Astrocyte (in vitro differentiated cells and primary cell): Measurements from ENCODE around the gene FYN. TPM values are rescaled to one million over a fixed set of nuclear protein-coding genes. Genes with fewer than 3 reads are reported as not detected.
A peak's percentile ranks its signal among the peaks of the same experiment; 100 is the strongest.

Experiments used
- DNase-seq: peaks from one replicate; pipeline ENCODE4 v3.0.0-alpha.2; 2010; ENCODE audit warnings: low read depth
- FAIRE-seq: peaks from 2 replicates; lab custom pipeline; 2011; peaks lifted over from hg19 to GRCh38; lab: Jason Lieb, UNC
- H2AFZ ChIP-seq: 2 replicates; pipeline ENCODE4 v1.6.0; 2012; ENCODE audit warnings: low read depth, low read length, inconsistent platforms
- H3K27ac ChIP-seq: 2 replicates; pipeline ENCODE4 v1.5.1; 2011; ENCODE audit warnings: low read depth, low read length, inconsistent platforms
- H3K27me3 ChIP-seq: 2 replicates; pipeline ENCODE4 v1.6.0; 2011; ENCODE audit warnings: low read length, inconsistent platforms; ENCODE audit not compliant: insufficient read depth
- H3K36me3 ChIP-seq: 2 replicates; pipeline ENCODE4 v1.5.1; 2011; ENCODE audit warnings: low read length, inconsistent platforms; ENCODE audit not compliant: insufficient read depth
- H3K4me1 ChIP-seq: 2 replicates; pipeline ENCODE4 v1.5.1; 2011; ENCODE audit warnings: low read length, inconsistent platforms; ENCODE audit not compliant: insufficient read depth
- H3K4me2 ChIP-seq: 2 replicates; pipeline ENCODE4 v1.6.0; 2012; ENCODE audit warnings: low read length, inconsistent platforms
- H3K4me3 ChIP-seq: 2 replicates; pipeline ENCODE4 v1.5.1; 2011; ENCODE audit warnings: low read depth, mild to moderate bottlenecking, low read length, inconsistent platforms; ENCODE audit not compliant: insufficient read depth
- H3K79me2 ChIP-seq: 2 replicates; pipeline ENCODE4 v1.6.0; 2012; ENCODE audit warnings: mild to moderate bottlenecking, low read length, inconsistent platforms; ENCODE audit not compliant: insufficient read depth
- H3K9ac ChIP-seq: 2 replicates; pipeline ENCODE4 v1.6.0; 2012; ENCODE audit warnings: mild to moderate bottlenecking, low read length, inconsistent platforms
- H3K9me3 ChIP-seq: 2 replicates; pipeline ENCODE4 v1.5.1; 2012; ENCODE audit warnings: low read depth, mild to moderate bottlenecking, low read length, inconsistent platforms; ENCODE audit not compliant: insufficient read depth
- H4K20me1 ChIP-seq: 2 replicates; pipeline ENCODE4 v1.6.0; 2012; ENCODE audit warnings: low read length, inconsistent platforms; ENCODE audit not compliant: insufficient read depth
- H3K27ac Mint-ChIP-seq: one replicate; pipeline ENCODE4 v1.8.0; 2021; ENCODE audit warnings: mild to moderate bottlenecking, mixed read lengths; ENCODE audit not compliant: unreplicated experiment
- H3K27me3 Mint-ChIP-seq: one replicate; pipeline ENCODE4 v1.8.0; 2021; ENCODE audit warnings: low read depth, mixed read lengths; ENCODE audit not compliant: unreplicated experiment
- H3K36me3 Mint-ChIP-seq: one replicate; pipeline ENCODE4 v1.8.0; 2021; ENCODE audit warnings: low read depth, mixed read lengths; ENCODE audit not compliant: unreplicated experiment
- H3K4me1 Mint-ChIP-seq: one replicate; pipeline ENCODE4 v1.8.0; 2021; ENCODE audit warnings: low read depth, mixed read lengths; ENCODE audit not compliant: unreplicated experiment
- H3K4me3 Mint-ChIP-seq: one replicate; pipeline ENCODE4 v1.8.0; 2021; ENCODE audit warnings: mild to moderate bottlenecking, moderate library complexity, mixed read lengths; ENCODE audit not compliant: unreplicated experiment
- H3K9me3 Mint-ChIP-seq: one replicate; pipeline ENCODE4 v1.8.0; 2021; ENCODE audit warnings: mild to moderate bottlenecking, mixed read lengths; ENCODE audit not compliant: unreplicated experiment
- EZH2 ChIP-seq: IDR thresholded peaks from 2 replicates; pipeline ENCODE4 v1.6.1; 2012; ENCODE audit warnings: mild to moderate bottlenecking, low read length, inconsistent platforms; ENCODE audit not compliant: insufficient read depth
- total RNA-seq: library from RNA; stranded (reverse); gene quantifications from 2 replicates; pipeline ENCODE4 v1.2.1, GENCODE V29; 2021
- TF ChIP-seq, protein P1 (sequence below): IDR thresholded peaks from 2 replicates; pipeline ENCODE4 v1.5.1; 2011; ENCODE audit warnings: low read depth, mild to moderate bottlenecking, inconsistent platforms, low read length, moderate library complexity; ENCODE audit not compliant: insufficient read depth

The FYN gene
- total RNA-seq, 1 donor from 2014 or later: 167 TPM

DNA sequence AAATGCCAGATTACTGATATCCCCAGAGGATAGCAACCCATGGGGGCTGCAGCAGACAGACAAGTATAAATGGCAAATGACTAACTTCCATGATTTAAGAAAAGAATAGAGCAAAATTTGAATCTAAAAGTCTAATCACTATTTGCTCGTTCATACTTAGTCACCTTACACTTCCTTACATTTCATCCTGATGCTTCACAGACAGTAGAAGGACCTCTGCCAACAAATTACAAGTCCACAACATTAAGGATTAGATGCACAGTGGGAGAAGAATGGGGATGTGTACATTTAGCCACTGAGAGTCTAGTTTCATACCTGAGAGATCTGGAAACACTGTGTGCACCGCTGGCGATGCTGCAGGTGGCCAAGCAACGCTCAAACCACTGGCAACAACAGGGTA, 72.4 kb downstream of the FYN start:
- H3K4me3 Mint-ChIP-seq: no peak overlapping the region

DNA sequence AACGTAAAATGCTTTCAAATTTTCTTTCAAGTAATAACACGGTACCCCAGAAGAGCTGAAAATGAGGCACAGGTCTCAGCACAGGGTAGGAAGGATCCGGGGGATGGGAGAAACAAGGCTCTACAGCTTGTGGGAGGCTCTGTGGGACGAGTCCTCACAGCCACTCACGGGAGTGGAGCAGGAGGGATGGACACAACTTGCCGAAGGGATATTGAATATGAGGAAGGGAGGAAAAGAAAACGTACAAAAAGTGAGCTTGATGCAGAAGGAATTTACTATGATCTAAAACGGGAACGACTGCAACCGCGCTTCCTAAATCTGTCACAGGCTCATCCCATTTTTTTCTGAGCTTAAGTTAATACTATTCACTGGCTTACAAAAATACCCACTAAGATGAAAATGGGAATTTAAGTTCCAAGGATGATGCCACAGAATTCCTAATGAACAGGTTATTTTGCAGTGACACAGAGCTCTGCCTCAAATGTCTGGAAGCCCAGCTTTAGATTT, 72.9 kb downstream of the FYN start:
- Mint-ChIP-seq H3K36me3 (peaks cover 6% of the 10 kb centered on the region), H3K4me3 (no peak overlapping the region), H3K9me3 (no peaks in the 10 kb centered on the region), H3K4me1 (peaks cover 35% of the 10 kb centered on the region), H3K27me3 (no peaks in the 10 kb centered on the region), H3K27ac (no peak overlapping the region)
- Histone ChIP-seq H3K4me2 (peak overlapping the region; percentile 63), H2AFZ (no peak overlapping the region), H3K79me2 (peaks cover 40% of the 10 kb centered on the region), H4K20me1 (no peaks in the 10 kb centered on the region), H3K4me3 (no peak overlapping the region), H3K27me3 (no peaks in the 10 kb centered on the region), H3K4me1 (peaks cover 37% of the 10 kb centered on the region), H3K27ac (peak overlapping the region; percentile 15), H3K9me3 (no peaks in the 10 kb centered on the region), H3K36me3 (no peaks in the 10 kb centered on the region), H3K9ac (peak overlapping the region; percentile 26)
- FAIRE-seq (no peak), DNase-seq (no peak)
- TF ChIP-seq, protein P1, sequence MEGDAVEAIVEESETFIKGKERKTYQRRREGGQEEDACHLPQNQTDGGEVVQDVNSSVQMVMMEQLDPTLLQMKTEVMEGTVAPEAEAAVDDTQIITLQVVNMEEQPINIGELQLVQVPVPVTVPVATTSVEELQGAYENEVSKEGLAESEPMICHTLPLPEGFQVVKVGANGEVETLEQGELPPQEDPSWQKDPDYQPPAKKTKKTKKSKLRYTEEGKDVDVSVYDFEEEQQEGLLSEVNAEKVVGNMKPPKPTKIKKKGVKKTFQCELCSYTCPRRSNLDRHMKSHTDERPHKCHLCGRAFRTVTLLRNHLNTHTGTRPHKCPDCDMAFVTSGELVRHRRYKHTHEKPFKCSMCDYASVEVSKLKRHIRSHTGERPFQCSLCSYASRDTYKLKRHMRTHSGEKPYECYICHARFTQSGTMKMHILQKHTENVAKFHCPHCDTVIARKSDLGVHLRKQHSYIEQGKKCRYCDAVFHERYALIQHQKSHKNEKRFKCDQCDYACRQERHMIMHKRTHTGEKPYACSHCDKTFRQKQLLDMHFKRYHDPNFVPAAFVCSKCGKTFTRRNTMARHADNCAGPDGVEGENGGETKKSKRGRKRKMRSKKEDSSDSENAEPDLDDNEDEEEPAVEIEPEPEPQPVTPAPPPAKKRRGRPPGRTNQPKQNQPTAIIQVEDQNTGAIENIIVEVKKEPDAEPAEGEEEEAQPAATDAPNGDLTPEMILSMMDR: no peak
- TF ChIP-seq EZH2: no peak

More for the DNA sequence above, 72.4 kb downstream of the FYN start:
- FAIRE-seq (no peak), DNase-seq (no peak)
- H3K9me3 ChIP-seq: no peaks in the 10 kb centered on the region
- Mint-ChIP-seq H3K4me1 (peaks cover 38% of the 10 kb centered on the region), H3K27me3 (no peaks in the 10 kb centered on the region), H3K9me3 (no peaks in the 10 kb centered on the region), H3K36me3 (peaks cover 6% of the 10 kb centered on the region), H3K27ac (no peak overlapping the region)
- TF ChIP-seq, protein P1: no peak
- TF ChIP-seq EZH2: no peak
- H3K79me2 ChIP-seq: peaks cover 35% of the 10 kb centered on the region
- peak overlapping the region; percentile 26 for H3K9ac ChIP-seq
- no peak overlapping the region for H3K4me3 ChIP-seq
- H3K27ac ChIP-seq: no peak overlapping the region
- H3K27me3 ChIP-seq: no peaks in the 10 kb centered on the region
- no peaks in the 10 kb centered on the region for H4K20me1 ChIP-seq
- no peak overlapping the region for H2AFZ ChIP-seq
- H3K4me2 ChIP-seq: peak overlapping the region; percentile 63
- peaks cover 42% of the 10 kb centered on the region for H3K4me1 ChIP-seq
- no peaks in the 10 kb centered on the region for H3K36me3 ChIP-seq

DNA sequence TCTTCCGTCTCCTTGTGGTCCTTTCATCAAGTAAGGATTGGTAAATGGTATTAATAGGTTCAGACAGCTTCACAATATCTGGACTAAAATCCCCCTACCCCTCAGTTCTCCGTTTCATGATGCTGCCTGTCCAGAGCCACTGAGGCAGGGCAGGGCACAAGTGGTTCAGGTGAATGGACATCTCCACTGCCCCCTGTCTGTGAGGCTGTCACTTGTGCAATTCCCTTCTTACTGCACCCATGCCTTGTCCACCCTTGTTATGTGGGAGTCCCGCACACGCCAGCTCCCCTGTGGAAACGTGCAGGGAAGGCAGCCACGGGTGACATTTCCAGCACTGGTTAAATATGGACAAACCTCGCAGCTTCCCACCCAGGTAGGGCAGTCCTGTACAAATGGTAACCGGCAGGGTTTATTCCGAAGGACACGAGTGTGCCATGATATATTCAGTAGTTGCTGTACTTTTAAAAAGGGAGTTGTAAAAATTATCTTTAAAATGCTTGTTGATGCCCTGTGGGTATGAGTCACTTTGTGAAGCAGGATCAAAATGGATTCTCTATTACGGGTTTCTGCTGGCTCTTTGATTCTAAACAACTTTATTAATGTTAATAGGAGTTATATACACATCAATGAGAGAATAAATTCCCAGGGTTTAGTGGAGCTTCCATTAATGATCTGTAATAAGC, 73.5 kb downstream of the FYN start:
- H3K79me2 ChIP-seq: peaks cover 46% of the 10 kb centered on the region
- no peaks in the 10 kb centered on the region for H4K20me1 ChIP-seq
- no peaks in the 10 kb centered on the region for H3K27me3 ChIP-seq
- FAIRE-seq: no peak
- no peak overlapping the region for H3K4me3 Mint-ChIP-seq
- H3K4me1 ChIP-seq: peaks cover 31% of the 10 kb centered on the region
- H3K27me3 Mint-ChIP-seq: no peaks in the 10 kb centered on the region
- DNase-seq: no peak
- H3K36me3 ChIP-seq: no peaks in the 10 kb centered on the region
- H3K9me3 ChIP-seq: no peaks in the 10 kb centered on the region
- H3K27ac Mint-ChIP-seq: no peak overlapping the region
- peaks cover 36% of the 10 kb centered on the region for H3K4me1 Mint-ChIP-seq
- no peak overlapping the region for H2AFZ ChIP-seq
- H3K9me3 Mint-ChIP-seq: no peaks in the 10 kb centered on the region
- TF ChIP-seq EZH2: no peak
- TF ChIP-seq, protein P1: peak; percentile 4
- H3K4me3 ChIP-seq: no peak overlapping the region
- H3K36me3 Mint-ChIP-seq: peaks cover 6% of the 10 kb centered on the region
- H3K4me2 ChIP-seq: peak overlapping the region; percentile 63
- peak overlapping the region; percentile 26 for H3K9ac ChIP-seq
- peak overlapping the region; percentile 15 for H3K27ac ChIP-seq
